ENCODE results near the gene DPY30. TPM values are rescaled to one million over a fixed set of nuclear protein-coding genes. Genes with fewer than 3 reads are reported as not detected.
A peak's percentile ranks its signal among the peaks of the same experiment; 100 is the strongest.

The DPY30 gene
- total RNA-seq, 2 donors from 2014 or later, result 24.7 to 43.3 TPM

- Histone ChIP-seq H3K4me1 (no peaks in the 10 kb centered on the region), H3K4me3 (no peak overlapping the region), H3K36me3 (replicated peaks in 1 of 2; ENCODE audit: insufficient read depth in 1 of 2, low read depth in 2 of 2) (no peaks in the 10 kb centered on the region), H3K27me3 (no peaks in the 10 kb centered on the region), H3K27ac (no peak overlapping the region), H3K9me3 (no peaks in the 10 kb centered on the region)
- TF ChIP-seq CTCF (IDR thresholded peaks at IDR 0.05) (no peak), POLR2A (IDR thresholded peaks at IDR 0.05) (no peak)
- WGBS, 2 donors, result 95 to 97% methylated on average over 3 of the region's 3 CpGs
- ATAC-seq (no peak), DNase-seq (no peak)
- intact Hi-C loops (cut with DNase I), result no loop called here
Measured at GRCh38 chr2:31992025-31992579, 47.5 kb downstream of the DPY30 start.

DNA sequence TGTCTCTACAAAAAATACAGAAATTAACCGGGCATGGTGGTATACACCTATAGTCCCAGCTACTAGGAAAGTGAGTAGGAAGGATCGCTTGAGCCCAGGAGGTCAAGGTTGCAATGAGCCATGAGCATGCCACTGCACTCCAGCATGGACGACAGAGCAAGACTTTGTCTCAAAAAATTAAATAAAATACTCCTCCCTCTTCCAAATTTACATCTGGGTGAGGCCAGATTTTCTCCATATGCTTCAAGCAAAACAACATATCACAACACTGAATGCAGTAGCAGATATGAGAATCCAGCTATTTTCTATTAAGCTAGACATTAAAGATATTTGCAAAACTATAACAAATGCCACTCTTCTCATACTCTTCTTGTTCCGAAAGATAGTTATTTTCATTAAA is 49.7 kb downstream of the DPY30 start:
- H3K4me3 ChIP-seq, result no peak overlapping the region
- no peaks in the 10 kb centered on the region for H3K36me3 ChIP-seq (replicated peaks in 1 of 2; ENCODE audit: insufficient read depth in 1 of 2, low read depth in 2 of 2)
- 88 to 93% methylated on average over 4 of the region's 4 CpGs for WGBS, 2 donors
- no peak overlapping the region for H3K27ac ChIP-seq
- no peak for DNase-seq
- H3K27me3 ChIP-seq, result no peaks in the 10 kb centered on the region
- no peak for ATAC-seq
- intact Hi-C loops (cut with DNase I), result no loop called here
- TF ChIP-seq CTCF (IDR thresholded peaks at IDR 0.05), result no peak
- TF ChIP-seq POLR2A (IDR thresholded peaks at IDR 0.05), result no peak
- no peaks in the 10 kb centered on the region for H3K9me3 ChIP-seq
- no peaks in the 10 kb centered on the region for H3K4me1 ChIP-seq

DNA sequence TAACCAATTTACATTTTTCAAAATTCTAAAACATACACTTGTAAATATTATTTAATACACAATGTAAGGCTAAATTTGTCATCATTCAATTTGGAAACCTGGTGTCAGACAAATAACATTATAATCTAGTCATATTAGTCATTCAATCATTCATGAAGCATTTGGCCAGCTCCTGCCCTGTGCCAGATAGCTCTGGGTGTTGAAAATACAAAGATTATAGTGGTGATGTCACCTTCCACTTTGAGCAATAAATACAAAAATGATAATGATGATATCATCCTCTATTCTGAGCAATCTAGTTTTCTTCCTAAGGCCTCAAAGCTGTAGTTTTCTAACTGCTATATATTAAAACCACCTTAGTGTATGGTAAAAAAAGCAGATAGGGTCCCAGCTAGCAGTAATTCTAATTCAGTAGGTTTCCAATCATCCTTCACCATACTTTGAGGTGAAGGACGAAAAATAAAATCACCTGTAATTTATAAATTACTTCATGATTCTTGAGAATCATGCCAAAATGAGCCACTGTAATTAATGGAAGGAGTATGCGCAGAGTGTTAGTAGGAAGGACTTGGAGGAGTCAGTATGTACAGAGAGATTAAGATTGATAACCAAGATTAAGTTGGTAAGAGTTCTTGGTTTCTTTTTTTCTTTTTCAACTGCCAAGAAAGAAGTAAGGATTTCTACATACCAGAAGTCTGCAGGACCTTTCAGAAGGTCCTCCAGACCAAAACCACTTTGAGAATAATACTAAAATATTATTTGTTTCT is 52.0 kb downstream of the DPY30 start:
- no peaks in the 10 kb centered on the region for H3K27me3 ChIP-seq
- DNase-seq (no peak), ATAC-seq (peak; percentile 42)
- no peaks in the 10 kb centered on the region for H3K4me1 ChIP-seq
- intact Hi-C loops (cut with DNase I), result no loop called here
- no peaks in the 10 kb centered on the region for H3K9me3 ChIP-seq
- WGBS, 2 donors, result 92 to 94% methylated on average over 2 of the region's 2 CpGs
- TF ChIP-seq CTCF (IDR thresholded peaks at IDR 0.05), result no peak
- no peak for TF ChIP-seq POLR2A (IDR thresholded peaks at IDR 0.05)
- H3K36me3 ChIP-seq (replicated peaks in 1 of 2; ENCODE audit: insufficient read depth in 1 of 2, low read depth in 2 of 2), result no peaks in the 10 kb centered on the region
- H3K4me3 ChIP-seq, result no peak overlapping the region
- H3K27ac ChIP-seq, result no peak overlapping the region

DNA sequence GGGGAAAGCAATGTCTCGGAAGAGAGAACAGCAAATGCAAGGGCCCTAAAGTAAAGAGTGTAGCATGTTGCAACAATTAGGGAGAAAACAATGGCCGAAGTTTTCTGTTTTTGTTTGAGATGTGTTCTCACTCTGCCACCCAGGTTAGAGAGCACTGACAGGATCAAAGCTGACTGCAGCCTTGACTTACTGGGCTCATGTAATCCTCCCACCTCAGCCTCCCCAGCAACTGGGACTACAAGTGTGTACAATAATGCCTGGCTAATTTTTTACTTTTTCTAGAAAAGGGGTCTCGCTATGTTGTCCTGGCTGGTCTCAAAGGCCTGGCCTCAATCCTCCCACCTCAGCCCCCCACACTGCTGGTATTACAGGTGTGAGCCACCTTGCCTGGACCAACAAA is 52.7 kb downstream of the DPY30 start:
- no peak for DNase-seq
- 65 to 68% methylated on average over 3 of the region's 3 CpGs for WGBS, 2 donors
- intact Hi-C loops (cut with DNase I), result no loop called here

More for the DNA sequence above, 52.7 kb downstream of the DPY30 start:
- ATAC-seq, result no peak
- Histone ChIP-seq H3K4me1 (no peaks in the 10 kb centered on the region), H3K4me3 (no peak overlapping the region), H3K27ac (no peak overlapping the region), H3K36me3 (replicated peaks in 1 of 2; ENCODE audit: insufficient read depth in 1 of 2, low read depth in 2 of 2) (no peaks in the 10 kb centered on the region), H3K9me3 (no peaks in the 10 kb centered on the region), H3K27me3 (no peaks in the 10 kb centered on the region)
- no peak for TF ChIP-seq POLR2A (IDR thresholded peaks at IDR 0.05)
- no peak for TF ChIP-seq CTCF (IDR thresholded peaks at IDR 0.05)

All from body of pancreas (tissue), 4 donors.